Uterus (tissue), 2 donors: ENCODE measurements around the gene NACC2.

Experiments used
- POLR2A ChIP-seq, 2 donors: fragments of 450-650 bp; IDR thresholded peaks; one replicate each; pipeline ENCODE4 v1.6.1; 2016; ENCODE audit warnings: antibody characterized with exemption in 2 of 2, mild to moderate bottlenecking in 1 of 2, moderate library complexity in 1 of 2
- TF ChIP-seq, protein P1 (sequence below), 4 experiments: fragments of 200-600 bp in 2 of 4; fragments of 450-650 bp in 2 of 4; sonication (generic) in 2 of 4; IDR thresholded peaks; one replicate each; pipeline ENCODE4 v1.5.1; 2016 to 2019; ENCODE audit warnings: antibody characterized with exemption in 4 of 4, mild to moderate bottlenecking in 2 of 4, moderate library complexity in 1 of 4

- TF ChIP-seq, protein P1, sequence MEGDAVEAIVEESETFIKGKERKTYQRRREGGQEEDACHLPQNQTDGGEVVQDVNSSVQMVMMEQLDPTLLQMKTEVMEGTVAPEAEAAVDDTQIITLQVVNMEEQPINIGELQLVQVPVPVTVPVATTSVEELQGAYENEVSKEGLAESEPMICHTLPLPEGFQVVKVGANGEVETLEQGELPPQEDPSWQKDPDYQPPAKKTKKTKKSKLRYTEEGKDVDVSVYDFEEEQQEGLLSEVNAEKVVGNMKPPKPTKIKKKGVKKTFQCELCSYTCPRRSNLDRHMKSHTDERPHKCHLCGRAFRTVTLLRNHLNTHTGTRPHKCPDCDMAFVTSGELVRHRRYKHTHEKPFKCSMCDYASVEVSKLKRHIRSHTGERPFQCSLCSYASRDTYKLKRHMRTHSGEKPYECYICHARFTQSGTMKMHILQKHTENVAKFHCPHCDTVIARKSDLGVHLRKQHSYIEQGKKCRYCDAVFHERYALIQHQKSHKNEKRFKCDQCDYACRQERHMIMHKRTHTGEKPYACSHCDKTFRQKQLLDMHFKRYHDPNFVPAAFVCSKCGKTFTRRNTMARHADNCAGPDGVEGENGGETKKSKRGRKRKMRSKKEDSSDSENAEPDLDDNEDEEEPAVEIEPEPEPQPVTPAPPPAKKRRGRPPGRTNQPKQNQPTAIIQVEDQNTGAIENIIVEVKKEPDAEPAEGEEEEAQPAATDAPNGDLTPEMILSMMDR (IDR thresholded peaks at IDR 0.05) = no peak
- TF ChIP-seq POLR2A (IDR thresholded peaks at IDR 0.05) = no peak
Observed at GRCh38 chr9:136018257-136019031, 76.6 kb downstream of the NACC2 start.
